Activated CD4-positive, CD25-positive, alpha-beta regulatory T cell treated with anti-CD3 and anti-CD28 coated beads, Interleukin-2, amount 50 U/mL, for 72 hours (primary cell): Measurements from ENCODE around the gene IFT172.
A peak's percentile ranks its signal among the peaks of the same experiment; 100 is the strongest.
"Not testable (repeated sequence)": the region's sequence is repeated elsewhere in the genome, so short reads cannot be mapped to it uniquely, and the experiment has no call there.

Experiments
- DNase-seq: peaks from one replicate; pipeline ENCODE4 v3.0.0; 2021

Gene IFT172

GRCh38 chr2:27492557-27492956 is 3.0 kb upstream of the IFT172 start:
- DNase-seq: no peak

- no peak for DNase-seq
Observed at GRCh38 chr2:27489118-27489497, 435 bp downstream of the IFT172 start.

GRCh38 chr2:27485496-27485895 is 4.0 kb downstream of the IFT172 start:
- DNase-seq: no peak

GRCh38 chr2:27471961-27472360 is 17.6 kb downstream of the IFT172 start:
- no peak for DNase-seq

GRCh38 chr2:27464443-27464842 is 25.1 kb downstream of the IFT172 start:
- DNase-seq: no peak

- DNase-seq: no peak
Observed at GRCh38 chr2:27461118-27461517, 28.4 kb downstream of the IFT172 start.

GRCh38 chr2:27453968-27454367 is 35.6 kb downstream of the IFT172 start:
- no peak for DNase-seq

- DNase-seq: no peak
Observed at GRCh38 chr2:27451095-27451494, 38.4 kb downstream of the IFT172 start.

GRCh38 chr2:27448381-27448780 is 41.2 kb downstream of the IFT172 start:
- no peak for DNase-seq

- no peak for DNase-seq
Observed at GRCh38 chr2:27446057-27446456, 43.5 kb downstream of the IFT172 start.

GRCh38 chr2:27445615-27446014 is 43.9 kb downstream of the IFT172 start:
- no peak for DNase-seq

- no peak for DNase-seq
Observed at GRCh38 chr2:27445155-27445554, 44.4 kb downstream of the IFT172 start.

GRCh38 chr2:27442920-27443282 is 46.6 kb downstream of the IFT172 start:
- DNase-seq: no peak

GRCh38 chr2:27441958-27442919 is 47.3 kb downstream of the IFT172 start, which contains the start of gene KRTCAP3:
KRTCAP3 (plus strand) TSS chr2:27442381; CDS start chr2:27442413, 32 bp downstream.
- peak; percentile 39 for DNase-seq

GRCh38 chr2:27441226-27441926 is 48.2 kb downstream of the IFT172 start:
- DNase-seq: no peak

- DNase-seq: no peak
Observed at GRCh38 chr2:27435628-27436027, 53.9 kb downstream of the IFT172 start.

- no peak for DNase-seq
Observed at GRCh38 chr2:27431395-27431794, 58.1 kb downstream of the IFT172 start.

GRCh38 chr2:27428978-27429541 is 60.5 kb downstream of the IFT172 start:
- DNase-seq: peak; percentile 82

GRCh38 chr2:27428213-27428977 is 61.1 kb downstream of the IFT172 start, which contains the start of gene NRBP1:
NRBP1 (plus strand) TSS chr2:27428631; CDS start chr2:27433274, 4,643 bp downstream.
- peak; percentile 95 for DNase-seq

- no peak for DNase-seq
Observed at GRCh38 chr2:27427863-27428212, 61.7 kb downstream of the IFT172 start.

- not testable (repeated sequence) for DNase-seq
Observed at GRCh38 chr2:27425039-27425438, 64.5 kb downstream of the IFT172 start.

- no peak for DNase-seq
Observed at GRCh38 chr2:27422958-27423357, 66.6 kb downstream of the IFT172 start.
